HG03565 (cell line): ENCODE data around the gene KCNJ18.
A peak's percentile ranks its signal among the peaks of the same experiment; 100 is the strongest.
"Not testable (repeated sequence)": the region's sequence is repeated elsewhere in the genome, so short reads cannot be mapped to it uniquely, and the experiment has no call there.

Experiments used
- ATAC-seq: cut with Tn5 transposase; IDR thresholded peaks from one replicate; pipeline ENCODE4 v1.9.1; 2021; ENCODE audit warnings: mild to moderate bottlenecking, moderate library complexity; ENCODE audit not compliant: unreplicated experiment

Gene KCNJ18

DNA sequence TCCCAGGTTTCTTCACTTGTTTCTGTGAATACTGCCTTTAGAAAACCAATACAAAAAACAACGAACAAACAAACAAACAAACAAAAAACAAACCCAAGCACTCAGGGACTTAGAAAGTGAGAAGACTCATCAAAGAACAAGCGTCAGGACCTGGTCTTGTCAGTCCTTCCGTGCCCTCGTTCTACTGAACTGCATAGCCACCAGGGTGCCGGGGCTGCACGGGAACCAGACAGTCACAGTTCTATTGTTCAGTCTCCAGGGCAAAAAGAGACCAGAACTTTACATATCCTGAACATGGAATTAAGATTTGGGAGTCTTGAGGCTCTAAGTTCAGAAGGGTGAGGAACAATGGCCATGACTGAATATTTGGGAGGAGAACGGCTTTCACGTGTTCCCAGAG, 28.2 kb downstream of the KCNJ18 start:
- not testable (repeated sequence) for ATAC-seq

- ATAC-seq = not testable (repeated sequence)
Observed at GRCh38 chr17:21722268-21722667, 29.9 kb downstream of the KCNJ18 start.

DNA sequence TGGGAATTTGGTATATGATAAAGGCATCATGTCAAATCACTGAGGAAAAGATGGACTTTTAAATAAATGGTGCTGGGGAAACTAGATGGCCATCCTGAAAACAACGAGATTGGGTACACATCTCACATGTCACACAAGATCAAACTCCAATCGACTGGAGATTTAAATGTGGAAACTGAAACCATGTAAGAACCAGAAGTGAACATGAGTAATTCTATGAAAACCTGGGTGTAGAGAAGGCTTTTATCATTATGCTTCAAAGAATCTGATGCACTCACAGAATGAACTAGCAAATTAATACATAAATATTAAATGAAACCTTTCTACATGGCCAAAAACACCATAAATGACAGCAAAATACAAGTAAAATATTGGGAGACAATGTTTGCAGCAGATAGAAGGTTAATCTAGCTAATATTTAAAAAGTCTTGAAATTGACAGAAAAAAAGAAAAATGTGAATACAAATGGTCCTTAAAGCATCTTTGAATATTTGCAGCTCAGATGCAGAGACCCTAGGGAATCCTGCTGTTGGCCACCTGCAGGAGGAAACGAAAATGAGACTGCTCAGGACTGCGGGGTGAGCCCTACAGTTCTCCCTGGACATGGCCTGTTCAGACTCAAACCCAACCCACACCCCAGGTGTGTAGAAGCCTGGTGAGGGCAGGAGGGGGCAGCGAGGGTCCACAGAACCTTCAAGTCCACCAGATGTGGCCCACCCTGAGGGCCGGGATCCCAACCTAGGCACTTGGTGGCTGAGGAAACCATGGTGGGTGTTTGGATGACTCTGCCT, 32.1 kb downstream of the KCNJ18 start:
- not testable (repeated sequence) for ATAC-seq

- not testable (repeated sequence) for ATAC-seq
Observed at GRCh38 chr17:21731076-21731475, 38.8 kb downstream of the KCNJ18 start.

DNA sequence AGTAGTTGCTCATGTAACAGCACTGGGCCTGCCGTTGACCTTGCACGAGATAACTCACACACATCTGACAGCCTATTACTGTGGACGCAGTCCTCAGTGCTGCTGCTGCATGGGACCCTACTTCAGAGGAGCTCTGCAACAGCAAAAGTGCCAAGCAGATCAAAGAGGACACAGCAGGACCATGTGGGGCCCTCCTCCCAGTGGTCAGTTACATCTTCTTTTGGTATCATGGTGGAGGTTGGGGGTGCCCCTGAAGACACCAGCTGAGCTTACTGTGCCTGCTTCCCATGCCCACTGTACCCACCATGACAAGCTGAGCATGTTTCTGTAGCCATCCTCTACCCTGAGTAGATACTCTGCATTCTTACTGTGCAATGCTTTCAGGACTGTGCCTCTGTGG, 41.6 kb downstream of the KCNJ18 start:
- ATAC-seq = not testable (repeated sequence)

GRCh38 chr17:21735814-21736213, 43.5 kb downstream of the KCNJ18 start:
- ATAC-seq = not testable (repeated sequence)

DNA sequence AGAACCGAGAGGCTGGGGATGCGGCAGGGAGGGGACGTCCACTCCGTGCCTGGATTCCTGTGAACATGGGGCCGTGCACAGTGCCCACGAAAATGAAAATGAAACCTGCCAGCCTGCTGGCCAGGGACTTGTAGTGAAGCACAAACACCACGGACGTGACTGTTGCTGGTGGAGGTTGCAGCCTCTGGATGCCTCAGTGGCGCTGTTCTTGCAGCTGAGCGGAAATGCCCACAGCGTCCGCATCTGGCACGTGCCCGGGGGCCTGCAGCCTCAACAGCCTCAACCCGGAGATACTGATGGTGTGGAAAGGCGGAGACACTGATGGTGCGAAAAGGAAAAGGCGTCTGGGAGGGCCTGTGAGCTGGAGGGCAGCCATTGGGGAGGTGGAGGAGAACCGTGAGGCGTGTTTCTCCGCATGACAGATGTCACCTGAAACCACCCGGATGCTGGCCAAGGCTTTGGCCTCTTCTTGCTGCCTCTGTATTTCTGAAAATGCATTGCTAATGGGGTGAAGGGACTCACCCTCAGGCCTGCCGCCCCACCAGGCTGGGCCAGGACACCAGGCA, 44.8 kb downstream of the KCNJ18 start:
- not testable (repeated sequence) for ATAC-seq

DNA sequence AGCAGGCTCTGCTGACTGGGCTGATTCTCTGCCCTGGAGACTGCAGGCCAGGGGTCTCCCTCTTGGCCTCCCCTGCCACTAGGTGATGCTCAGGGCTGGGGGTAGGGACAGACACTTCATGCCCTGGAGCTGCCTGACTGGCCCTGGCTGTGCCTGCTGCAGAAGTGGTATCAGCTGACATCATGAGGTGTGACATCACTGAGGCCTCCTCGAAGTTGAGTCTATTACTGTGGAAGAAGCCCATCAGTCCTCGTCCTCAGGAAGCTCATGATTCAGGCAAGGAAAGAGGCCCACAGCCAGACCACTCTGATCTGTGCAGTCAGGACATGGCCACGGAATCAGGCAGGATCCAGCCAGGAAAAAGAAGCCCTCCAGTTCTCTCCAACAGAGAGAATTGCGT, 45.9 kb downstream of the KCNJ18 start:
- ATAC-seq = not testable (repeated sequence)

GRCh38 chr17:21738877-21739474, 46.7 kb downstream of the KCNJ18 start:
- ATAC-seq = peak; percentile 65

DNA sequence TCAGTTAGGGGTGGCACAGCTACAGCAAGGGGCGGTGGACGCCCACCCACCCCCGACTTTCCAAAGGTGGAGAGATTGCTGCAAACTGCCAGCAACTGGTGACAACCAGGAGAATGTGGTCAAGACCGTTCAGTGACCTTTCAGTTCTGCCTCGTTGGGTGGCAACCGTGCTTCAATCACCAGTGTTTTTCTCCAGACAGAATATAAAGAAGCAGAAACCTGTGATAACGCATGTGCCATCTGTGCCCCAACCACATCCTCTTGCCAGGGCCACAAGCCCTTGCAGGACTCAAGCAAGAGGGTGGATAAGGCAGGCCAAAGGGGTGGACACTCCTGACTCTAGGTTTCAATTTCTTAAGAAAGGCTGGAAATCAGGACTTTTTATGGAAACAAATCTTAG, 47.2 kb downstream of the KCNJ18 start:
- ATAC-seq = peak; percentile 31

- not testable (repeated sequence) for ATAC-seq
Observed at GRCh38 chr17:21740836-21741235, 48.5 kb downstream of the KCNJ18 start.

DNA sequence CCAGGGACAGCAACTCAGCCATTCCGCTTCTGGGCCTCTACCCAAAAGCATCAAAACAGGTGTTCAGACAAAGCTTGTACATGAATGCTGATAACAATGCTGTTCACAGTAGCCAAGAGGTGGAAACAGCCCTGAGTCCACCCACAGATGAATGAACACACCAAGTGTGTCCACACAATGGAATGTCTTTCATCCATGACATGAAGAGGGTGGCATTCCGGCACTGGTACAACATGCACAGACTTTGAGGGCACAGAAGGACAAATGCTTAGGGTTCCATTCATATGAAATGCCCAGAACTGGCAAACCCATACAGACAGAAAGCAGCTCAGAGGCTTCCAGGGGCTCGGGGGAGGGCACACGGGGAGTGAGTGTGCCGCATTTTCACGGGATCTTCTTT, 49.2 kb downstream of the KCNJ18 start:
- not testable (repeated sequence) for ATAC-seq

DNA sequence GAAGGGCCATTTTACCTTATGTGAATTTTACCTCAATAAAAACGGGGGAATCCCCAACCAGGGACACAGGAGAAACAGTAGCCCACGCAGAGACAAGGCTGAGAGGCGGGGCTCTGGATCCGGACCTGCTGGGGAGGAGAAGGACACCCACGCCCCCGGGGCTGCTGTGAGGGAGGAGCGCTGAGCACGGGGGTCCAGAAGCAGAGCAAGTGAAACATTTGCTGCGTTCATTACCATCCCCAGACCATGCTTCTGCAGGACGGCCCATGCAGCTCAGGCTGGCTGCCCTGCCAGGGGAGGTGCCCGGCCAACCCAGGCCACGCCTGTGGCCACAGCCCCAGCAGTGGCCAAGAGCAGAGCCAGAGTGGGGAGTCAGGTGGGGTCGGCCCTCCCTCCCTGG, 50.0 kb downstream of the KCNJ18 start:
- ATAC-seq = no peak

GRCh38 chr17:21744151-21744550, 51.8 kb downstream of the KCNJ18 start:
- ATAC-seq = not testable (repeated sequence)

DNA sequence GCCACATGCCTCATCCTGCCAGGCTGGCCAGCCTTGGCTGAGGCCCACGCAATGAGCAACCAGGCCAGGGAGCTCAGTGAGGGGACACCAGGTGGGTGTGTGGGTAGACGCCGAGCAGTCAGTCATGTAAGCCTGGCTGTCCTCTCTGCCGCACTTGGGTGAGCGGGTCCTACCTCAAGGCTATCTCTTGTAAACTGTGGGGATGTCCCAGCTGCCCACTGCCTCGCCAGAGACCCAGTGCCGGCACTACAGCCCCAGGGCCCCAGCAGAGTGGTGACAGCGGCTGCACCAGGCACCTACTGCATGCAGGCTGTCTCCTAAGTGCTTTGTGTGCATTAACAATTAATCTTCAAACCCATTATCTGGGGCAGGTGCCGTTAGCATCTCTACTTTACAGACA, 52.3 kb downstream of the KCNJ18 start:
- not testable (repeated sequence) for ATAC-seq

GRCh38 chr17:21745385-21746054, 53.2 kb downstream of the KCNJ18 start:
- ATAC-seq = not testable (repeated sequence)

DNA sequence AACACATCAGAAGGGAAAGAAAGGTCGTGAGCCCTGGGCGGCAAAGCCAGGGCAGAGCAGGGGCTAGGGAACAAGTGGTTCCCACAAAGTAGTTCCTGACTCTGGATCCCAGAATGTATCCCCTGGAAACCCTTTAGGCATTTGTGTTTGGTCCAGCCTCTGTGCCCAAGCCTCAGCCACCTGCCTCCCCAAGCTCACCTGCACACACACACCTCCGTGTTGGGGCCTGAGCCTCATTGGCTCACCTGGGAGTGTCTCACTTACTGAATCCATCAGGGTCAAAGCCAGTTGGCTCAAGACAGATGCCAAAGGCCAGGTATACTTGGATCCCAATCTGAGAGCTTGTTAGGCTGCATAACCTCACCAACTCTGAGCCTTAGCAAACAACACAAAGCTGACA, 54.1 kb downstream of the KCNJ18 start:
- not testable (repeated sequence) for ATAC-seq

DNA sequence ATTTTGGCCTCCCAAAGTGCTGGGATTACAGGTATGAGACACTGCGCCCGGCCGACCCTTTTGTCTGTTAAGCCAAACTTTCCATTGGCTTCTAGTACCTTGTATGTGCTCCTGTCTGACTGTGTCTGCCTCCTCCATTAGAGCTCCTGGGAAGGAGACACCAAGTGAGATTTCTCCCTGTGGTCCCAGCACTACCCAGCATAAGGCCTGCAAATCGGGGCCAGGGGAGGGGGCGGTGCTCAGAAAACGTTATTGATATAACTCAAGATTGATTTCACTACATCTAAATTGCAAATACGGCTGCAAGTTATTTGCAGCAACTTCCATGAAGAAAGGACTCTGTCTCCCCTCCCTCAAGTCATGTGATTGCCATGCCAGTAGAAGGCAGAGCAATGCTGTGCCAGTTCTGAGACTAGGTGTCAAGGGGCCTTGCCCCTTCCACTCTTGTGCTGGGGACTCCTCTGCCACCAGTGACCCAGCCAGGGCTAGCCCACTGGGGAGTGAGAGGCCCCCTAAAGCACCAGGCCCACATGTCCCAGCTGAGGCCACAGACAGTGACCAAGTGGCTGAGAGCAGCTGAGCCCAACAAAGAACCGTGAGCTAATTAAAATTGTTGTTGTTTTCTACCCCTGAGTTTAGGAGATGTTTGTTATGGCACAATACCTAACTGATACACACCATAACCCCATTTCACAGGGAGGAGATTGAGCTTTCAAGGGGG, 55.0 kb downstream of the KCNJ18 start:
- not testable (repeated sequence) for ATAC-seq

- ATAC-seq = not testable (repeated sequence)
Observed at GRCh38 chr17:21748686-21749085, 56.4 kb downstream of the KCNJ18 start.

GRCh38 chr17:21749696-21750531, 57.6 kb downstream of the KCNJ18 start:
- not testable (repeated sequence) for ATAC-seq
